Measurements from ENCODE around the gene EHMT1. TPM values are rescaled to one million over a fixed set of nuclear protein-coding genes. Genes with fewer than 3 reads are reported as not detected.
"Not testable (repeated sequence)": the region's sequence is repeated elsewhere in the genome, so short reads cannot be mapped to it uniquely, and the experiment has no call there.

The EHMT1 gene
- total RNA-seq, 1 experiment from 2014 or later, result 42.7 TPM

- DNase-seq (ENCODE audit: low read depth), result no peak
These were observed 232.9 kb downstream of the EHMT1 start for GRCh38 chr9:137851516-137852267.

DNA sequence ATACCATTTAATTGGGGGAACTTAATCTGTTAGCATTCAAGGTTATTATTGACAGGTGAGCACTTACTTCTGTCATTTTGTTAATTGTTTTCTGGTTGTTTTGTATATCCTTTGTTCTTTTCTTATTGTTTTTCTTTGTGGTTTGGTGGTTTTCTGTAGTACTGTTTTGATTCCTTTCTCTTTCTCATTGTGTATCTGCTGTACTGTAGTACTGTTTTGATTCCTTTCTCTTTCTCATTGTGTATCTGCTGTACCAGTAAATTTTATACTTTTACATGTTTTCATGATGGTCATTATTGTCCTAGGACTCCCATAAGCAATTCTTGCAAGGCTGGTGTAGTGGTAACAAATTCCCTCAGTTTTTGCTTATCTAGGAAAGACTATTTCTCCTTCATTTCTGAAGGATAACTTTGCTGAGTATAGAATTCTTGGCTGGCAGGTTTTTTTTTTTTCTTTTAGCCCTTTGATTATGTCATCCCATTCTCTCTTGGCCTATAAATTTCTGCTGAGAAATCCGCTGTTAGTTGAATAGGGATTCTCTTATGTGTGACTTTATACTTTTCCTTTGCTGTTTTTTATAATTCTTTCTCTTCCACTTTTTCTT is 234.7 kb downstream of the EHMT1 start:
- DNase-seq (ENCODE audit: low read depth), result no peak

DNA sequence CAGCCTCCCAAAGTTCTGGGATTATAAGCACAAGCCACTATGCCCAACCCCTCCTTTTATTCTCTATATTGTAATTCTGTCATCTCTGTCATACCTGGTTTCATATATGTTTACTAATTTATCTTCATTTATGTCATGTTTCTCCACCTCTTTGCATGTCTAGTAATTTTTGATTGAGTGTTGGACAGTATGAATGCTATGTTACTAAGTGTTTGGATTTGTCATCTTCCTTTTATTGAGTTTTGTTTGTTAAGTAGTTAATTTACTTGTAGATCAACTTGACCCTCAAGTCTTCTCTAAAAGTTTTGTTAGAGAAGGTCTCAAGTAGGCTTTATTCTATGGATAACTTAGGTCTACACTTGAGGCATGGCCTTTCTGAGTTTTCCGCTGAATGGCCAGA is 241.6 kb downstream of the EHMT1 start:
- DNase-seq (ENCODE audit: low read depth), result no peak

- DNase-seq (ENCODE audit: low read depth), result no peak
These were observed 246.9 kb downstream of the EHMT1 start for GRCh38 chr9:137865581-137866145.

- DNase-seq (ENCODE audit: low read depth), result no peak
These were observed 247.7 kb downstream of the EHMT1 start for GRCh38 chr9:137866226-137867141.

GRCh38 chr9:137870432-137870831 is 251.6 kb downstream of the EHMT1 start:
- no peak for DNase-seq (ENCODE audit: low read depth)

GRCh38 chr9:137872296-137872695 is 253.5 kb downstream of the EHMT1 start:
- DNase-seq (ENCODE audit: low read depth), result no peak

- DNase-seq (ENCODE audit: low read depth), result no peak
These were observed 254.6 kb downstream of the EHMT1 start for GRCh38 chr9:137873408-137873807.

DNA sequence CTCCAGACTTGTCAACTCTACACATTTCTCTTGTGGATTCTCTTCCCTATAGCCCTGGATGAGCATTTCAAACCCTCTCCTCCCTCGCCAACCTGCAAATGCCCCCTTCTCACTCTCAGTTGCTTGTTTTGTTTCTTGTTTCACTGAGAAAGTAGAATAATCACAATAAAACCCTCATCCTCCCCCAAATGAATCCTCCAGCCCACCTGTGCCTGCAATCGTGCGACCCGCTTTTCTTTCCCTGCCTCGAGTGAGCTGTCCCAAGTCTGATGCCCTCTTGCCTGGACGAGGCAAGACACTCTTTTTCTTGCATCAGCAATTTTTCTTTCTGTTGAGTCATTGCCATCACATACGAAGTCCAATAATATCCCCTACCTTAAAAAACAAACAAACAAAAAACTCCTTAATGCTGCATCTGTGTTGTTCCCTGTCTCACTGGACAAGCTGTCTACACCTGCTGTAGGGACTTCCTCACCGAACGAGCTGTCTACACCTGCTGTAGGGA is 255.1 kb downstream of the EHMT1 start:
- no peak for DNase-seq (ENCODE audit: low read depth)

DNA sequence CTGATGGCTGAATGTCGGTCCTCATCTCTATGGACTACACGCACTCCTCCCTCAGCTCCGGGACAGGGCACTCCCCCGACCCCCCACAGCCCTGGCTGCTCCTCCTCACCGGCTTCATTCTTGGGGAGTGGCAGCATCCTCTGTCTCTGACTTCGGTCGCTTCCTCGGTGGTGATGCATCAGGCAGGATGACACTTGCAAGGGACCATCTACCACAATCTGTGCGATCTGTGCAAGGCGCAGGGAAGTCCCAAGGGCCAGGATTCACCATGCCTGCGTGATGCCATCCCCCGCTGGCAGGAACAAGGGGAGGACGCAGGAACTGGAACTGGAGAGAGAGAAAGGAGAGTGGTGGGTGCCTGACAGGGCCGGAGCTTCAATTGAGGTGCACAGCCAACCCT is 256.5 kb downstream of the EHMT1 start:
- no peak for DNase-seq (ENCODE audit: low read depth)

DNA sequence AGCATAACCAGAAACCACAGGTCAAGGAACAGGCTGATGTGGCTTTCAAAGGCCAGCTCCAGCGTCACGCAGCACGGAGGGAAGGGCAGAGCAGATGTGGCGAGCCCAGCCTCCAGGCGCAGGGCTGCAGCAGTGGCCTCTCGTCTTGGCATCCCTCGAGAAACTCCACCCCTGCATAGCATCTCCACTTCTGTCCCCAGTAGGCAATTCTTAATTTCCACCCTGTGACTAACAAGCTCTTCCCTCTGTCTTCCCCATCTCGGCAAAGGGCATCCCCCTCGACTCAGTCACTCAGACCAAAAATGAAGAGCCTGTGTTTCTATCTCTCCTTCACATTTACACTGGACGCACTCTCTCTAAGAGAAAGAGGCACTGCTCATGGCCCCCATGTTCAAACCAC is 257.0 kb downstream of the EHMT1 start:
- no peak for DNase-seq (ENCODE audit: low read depth)

GRCh38 chr9:137876269-137876668 is 257.5 kb downstream of the EHMT1 start:
- no peak for DNase-seq (ENCODE audit: low read depth)

GRCh38 chr9:137876781-137877386 is 258.1 kb downstream of the EHMT1 start:
- no peak for DNase-seq (ENCODE audit: low read depth)

DNA sequence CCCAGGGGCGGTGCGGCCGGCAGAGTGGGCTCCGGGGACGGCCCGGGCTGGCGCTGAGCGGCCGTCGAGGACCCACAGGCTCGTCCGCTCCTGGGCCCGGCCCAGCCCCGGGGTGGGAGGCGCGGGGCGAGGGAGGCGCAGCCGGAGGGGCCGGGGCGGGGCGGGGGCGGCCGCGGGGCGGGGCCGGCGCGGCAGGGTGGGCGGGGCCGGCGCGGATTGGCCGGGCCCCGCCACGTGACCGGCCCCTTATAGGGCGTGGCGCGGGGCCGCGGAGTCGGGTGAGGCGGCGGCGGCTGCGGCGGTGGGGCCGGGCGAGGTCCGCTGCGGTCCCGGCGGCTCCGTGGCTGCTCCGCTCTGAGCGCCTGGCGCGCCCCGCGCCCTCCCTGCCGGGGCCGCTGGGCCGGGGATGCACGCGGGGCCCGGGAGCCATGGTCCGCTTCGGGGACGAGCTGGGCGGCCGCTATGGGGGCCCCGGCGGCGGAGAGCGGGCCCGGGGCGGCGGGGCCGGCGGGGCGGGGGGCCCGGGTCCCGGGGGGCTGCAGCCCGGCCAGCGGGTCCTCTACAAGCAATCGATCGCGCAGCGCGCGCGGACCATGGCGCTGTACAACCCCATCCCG is 258.8 kb downstream of the EHMT1 start, which contains the start of gene CACNA1B:
CACNA1B (plus strand) TSS at position 277 of the 617 bp plus-strand sequence; CDS start at position 429, 152 bp downstream.
- DNase-seq (ENCODE audit: low read depth), result not testable (repeated sequence)

- no peak for DNase-seq (ENCODE audit: low read depth)
These were observed 259.5 kb downstream of the EHMT1 start for GRCh38 chr9:137878146-137878941.

DNA sequence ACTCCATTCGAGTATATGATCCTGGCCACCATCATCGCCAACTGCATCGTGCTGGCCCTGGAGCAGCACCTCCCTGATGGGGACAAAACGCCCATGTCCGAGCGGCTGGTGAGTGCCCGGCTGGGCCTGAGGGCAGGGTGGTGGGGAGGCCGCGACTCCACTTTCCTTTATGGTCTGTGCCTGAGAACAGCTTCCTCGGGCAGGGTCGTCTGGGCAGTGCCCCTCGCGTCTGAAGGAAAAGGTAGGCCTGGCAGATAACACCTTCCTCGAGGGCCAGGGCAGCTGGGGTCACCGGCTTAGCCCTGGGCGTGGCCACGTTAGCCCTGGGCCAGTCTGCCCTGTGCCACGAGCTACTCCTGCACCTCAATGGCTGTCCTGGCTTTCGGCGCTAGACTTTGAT is 260.2 kb downstream of the EHMT1 start:
- no peak for DNase-seq (ENCODE audit: low read depth)

- no peak for DNase-seq (ENCODE audit: low read depth)
These were observed 260.9 kb downstream of the EHMT1 start for GRCh38 chr9:137879566-137880150.

- DNase-seq (ENCODE audit: low read depth), result no peak
These were observed 261.6 kb downstream of the EHMT1 start for GRCh38 chr9:137880160-137880975.

Data from HT1080 (cell line).